GM19035 (cell line): Measurements from ENCODE around the gene GOLGA8H.
A peak's percentile ranks its signal among the peaks of the same experiment; 100 is the strongest.
"Not testable (repeated sequence)": the region's sequence is repeated elsewhere in the genome, so short reads cannot be mapped to it uniquely, and the experiment has no call there.

ENCODE experiments used
- ATAC-seq: cut with Tn5 transposase; IDR thresholded peaks from one replicate; pipeline ENCODE4 v1.9.1; 2021; ENCODE audit not compliant: unreplicated experiment

The GOLGA8H gene

GRCh38 chr15:30603796-30604195, at the start of gene GOLGA8H:
TSS of gene GOLGA8H (plus strand) at chr15:30604028. CDS start at chr15:30604126, 98 bp downstream.
- not testable (repeated sequence) for ATAC-seq

- not testable (repeated sequence) for ATAC-seq
These were observed 36.9 kb upstream of the GOLGA8H start for GRCh38 chr15:30566949-30567348.

- not testable (repeated sequence) for ATAC-seq
These were observed 30.8 kb upstream of the GOLGA8H start for GRCh38 chr15:30573012-30573491.

- ATAC-seq, result not testable (repeated sequence)
These were observed 24.3 kb upstream of the GOLGA8H start for GRCh38 chr15:30579394-30579970.

GRCh38 chr15:30580716-30581115, 23.1 kb upstream of the GOLGA8H start:
- ATAC-seq, result not testable (repeated sequence)

- ATAC-seq, result not testable (repeated sequence)
These were observed 4.9 kb upstream of the GOLGA8H start for GRCh38 chr15:30598953-30599352.

GRCh38 chr15:30612271-30612670, 8.4 kb downstream of the GOLGA8H start:
- not testable (repeated sequence) for ATAC-seq

GRCh38 chr15:30621342-30621741, 17.5 kb downstream of the GOLGA8H start:
- ATAC-seq, result not testable (repeated sequence)

- peak; percentile 92 for ATAC-seq
These were observed 21.8 kb downstream of the GOLGA8H start, which contains the start of gene ARHGAP11B for GRCh38 chr15:30625436-30626193. TSS of gene ARHGAP11B (plus strand) at chr15:30626128.

- peak; percentile 1 for ATAC-seq
These were observed 22.4 kb downstream of the GOLGA8H start for GRCh38 chr15:30626194-30626565.

- ATAC-seq, result not testable (repeated sequence)
These were observed 22.8 kb downstream of the GOLGA8H start for GRCh38 chr15:30626632-30627031.

GRCh38 chr15:30650012-30650929, 46.4 kb downstream of the GOLGA8H start:
- ATAC-seq, result peak; percentile 90

GRCh38 chr15:30661154-30661553, 57.3 kb downstream of the GOLGA8H start:
- ATAC-seq, result not testable (repeated sequence)
